ENCODE measurements around the gene GPR83.
"Not testable (repeated sequence)": the region's sequence is repeated elsewhere in the genome, so short reads cannot be mapped to it uniquely, and the experiment has no call there.

Gene GPR83

GRCh38 chr11:94379613-94380012 lies 21.6 kb downstream of the GPR83 start:
- Histone ChIP-seq H3K4me2 (ENCODE audit: low read length) (no peak overlapping the region), H3F3A (ENCODE audit: control insufficient read depth, insufficient read depth) (no peaks in the 10 kb centered on the region), H3K9me3 (ENCODE audit: control insufficient read depth, insufficient read depth, low read length) (no peaks in the 10 kb centered on the region), H3K4me3 (ENCODE audit: low read length) (no peak overlapping the region), H3K9me2 (replicated peaks; ENCODE audit: control insufficient read depth, low read length) (no peaks in the 10 kb centered on the region), H3K27ac (ENCODE audit: low read depth, low read length) (no peak overlapping the region), H3K36me3 (ENCODE audit: control insufficient read depth, low read length) (no peaks in the 10 kb centered on the region), H3K4me1 (ENCODE audit: control insufficient read depth, low read length) (no peaks in the 10 kb centered on the region), H3K79me2 (ENCODE audit: control insufficient read depth, low read length) (no peaks in the 10 kb centered on the region), H3K27me3 (ENCODE audit: control insufficient read depth, low read length) (no peaks in the 10 kb centered on the region), H4K20me1 (ENCODE audit: control insufficient read depth, insufficient read depth, low read depth, low read length) (no peaks in the 10 kb centered on the region)
- TF ChIP-seq CTCF (IDR thresholded peaks at IDR 0.05; ENCODE audit: low read depth, low read length, poor library complexity, severe bottlenecking) (no peak), EZH2phosphoT487 (IDR thresholded peaks at IDR 0.05; ENCODE audit: borderline replicate concordance, low read length) (no peak)

GRCh38 chr11:94376841-94377240 lies 24.4 kb downstream of the GPR83 start:
- TF ChIP-seq EZH2phosphoT487 (IDR thresholded peaks at IDR 0.05; ENCODE audit: borderline replicate concordance, low read length) (no peak), CTCF (IDR thresholded peaks at IDR 0.05; ENCODE audit: low read depth, low read length, poor library complexity, severe bottlenecking) (no peak)
- H3K36me3 ChIP-seq (ENCODE audit: control insufficient read depth, low read length): no peaks in the 10 kb centered on the region

DNA sequence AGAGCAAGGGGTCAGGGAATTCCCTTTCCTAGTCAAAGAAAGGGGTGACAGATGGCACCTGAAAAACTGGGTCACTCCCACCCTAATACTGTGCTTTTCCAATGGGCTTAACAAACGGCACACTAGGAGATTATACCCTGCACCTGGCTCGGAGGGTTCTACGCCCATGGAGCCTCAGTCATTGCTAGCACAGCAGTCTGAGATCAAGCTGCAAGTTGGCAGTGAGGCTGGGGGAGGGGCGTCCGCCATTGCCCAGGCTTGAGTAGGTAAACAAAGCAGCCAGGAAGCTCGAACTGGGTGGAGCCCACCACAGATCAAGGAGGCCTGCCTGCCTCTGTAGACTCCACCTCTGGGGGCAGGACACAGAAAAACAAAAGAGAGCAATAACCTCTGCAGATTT lies 30.6 kb downstream of the GPR83 start:
- not testable (repeated sequence) for H3K4me3 ChIP-seq (ENCODE audit: low read length); H3K79me2 ChIP-seq (ENCODE audit: control insufficient read depth, low read length); H3K27me3 ChIP-seq (ENCODE audit: control insufficient read depth, low read length); H3K4me2 ChIP-seq (ENCODE audit: low read length); H3K36me3 ChIP-seq (ENCODE audit: control insufficient read depth, low read length); H3K4me1 ChIP-seq (ENCODE audit: control insufficient read depth, low read length); H3K9me3 ChIP-seq (ENCODE audit: control insufficient read depth, insufficient read depth, low read length); H3K27ac ChIP-seq (ENCODE audit: low read depth, low read length); H3K9me2 ChIP-seq (replicated peaks; ENCODE audit: control insufficient read depth, low read length); H3F3A ChIP-seq (ENCODE audit: control insufficient read depth, insufficient read depth); H4K20me1 ChIP-seq (ENCODE audit: control insufficient read depth, insufficient read depth, low read depth, low read length)

More at GRCh38 chr11:94376841-94377240, 24.4 kb downstream of the GPR83 start:
- H3K4me2 ChIP-seq (ENCODE audit: low read length): no peak overlapping the region
- H3K9me3 ChIP-seq (ENCODE audit: control insufficient read depth, insufficient read depth, low read length): no peaks in the 10 kb centered on the region
- H3K79me2 ChIP-seq (ENCODE audit: control insufficient read depth, low read length): no peaks in the 10 kb centered on the region
- no peaks in the 10 kb centered on the region for H3F3A ChIP-seq (ENCODE audit: control insufficient read depth, insufficient read depth)
- no peak overlapping the region for H3K27ac ChIP-seq (ENCODE audit: low read depth, low read length)
- no peaks in the 10 kb centered on the region for H3K4me1 ChIP-seq (ENCODE audit: control insufficient read depth, low read length)
- H3K4me3 ChIP-seq (ENCODE audit: low read length): no peak overlapping the region
- no peaks in the 10 kb centered on the region for H4K20me1 ChIP-seq (ENCODE audit: control insufficient read depth, insufficient read depth, low read depth, low read length)
- H3K27me3 ChIP-seq (ENCODE audit: control insufficient read depth, low read length): no peaks in the 10 kb centered on the region
- H3K9me2 ChIP-seq (replicated peaks; ENCODE audit: control insufficient read depth, low read length): no peaks in the 10 kb centered on the region

GRCh38 chr11:94350850-94351563 lies 50.2 kb downstream of the GPR83 start:
- H3F3A ChIP-seq (ENCODE audit: control insufficient read depth, insufficient read depth); H3K9me3 ChIP-seq (ENCODE audit: control insufficient read depth, insufficient read depth, low read length); H3K9me2 ChIP-seq (replicated peaks; ENCODE audit: control insufficient read depth, low read length); H3K36me3 ChIP-seq (ENCODE audit: control insufficient read depth, low read length); H3K4me3 ChIP-seq (ENCODE audit: low read length); H3K4me2 ChIP-seq (ENCODE audit: low read length); H4K20me1 ChIP-seq (ENCODE audit: control insufficient read depth, insufficient read depth, low read depth, low read length); H3K79me2 ChIP-seq (ENCODE audit: control insufficient read depth, low read length); H3K27ac ChIP-seq (ENCODE audit: low read depth, low read length); H3K27me3 ChIP-seq (ENCODE audit: control insufficient read depth, low read length); H3K4me1 ChIP-seq (ENCODE audit: control insufficient read depth, low read length): not testable (repeated sequence)

DNA sequence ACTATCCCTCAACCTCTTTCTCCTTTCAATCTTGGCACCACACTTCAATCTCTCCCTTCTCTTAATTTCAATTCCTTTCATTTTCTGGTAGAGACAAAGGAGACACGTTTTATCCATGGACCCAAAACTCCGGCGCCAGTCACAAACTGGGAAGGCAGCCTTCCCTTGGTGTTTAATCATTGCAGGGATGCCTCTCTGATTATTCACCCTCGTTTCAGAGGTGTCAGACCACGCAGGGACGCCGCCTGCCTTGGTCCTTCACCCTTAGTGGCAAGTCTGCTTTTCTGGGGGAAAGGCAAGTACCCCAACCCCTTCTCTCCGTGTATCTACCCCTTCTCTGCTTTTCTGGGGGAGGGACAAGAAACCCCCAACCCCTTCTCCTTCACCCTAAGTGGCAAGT lies 54.9 kb downstream of the GPR83 start:
- not testable (repeated sequence) for H3K4me3 ChIP-seq (ENCODE audit: low read length); H3K27me3 ChIP-seq (ENCODE audit: control insufficient read depth, low read length); H4K20me1 ChIP-seq (ENCODE audit: control insufficient read depth, insufficient read depth, low read depth, low read length); H3K4me1 ChIP-seq (ENCODE audit: control insufficient read depth, low read length); H3F3A ChIP-seq (ENCODE audit: control insufficient read depth, insufficient read depth); H3K4me2 ChIP-seq (ENCODE audit: low read length); H3K9me2 ChIP-seq (replicated peaks; ENCODE audit: control insufficient read depth, low read length); H3K27ac ChIP-seq (ENCODE audit: low read depth, low read length); H3K79me2 ChIP-seq (ENCODE audit: control insufficient read depth, low read length); H3K36me3 ChIP-seq (ENCODE audit: control insufficient read depth, low read length); H3K9me3 ChIP-seq (ENCODE audit: control insufficient read depth, insufficient read depth, low read length)

All from DOHH2 (cell line).